Stimulated activated CD8-positive, alpha-beta memory T cell treated with anti-CD3 and anti-CD28 coated beads, Interleukin-4, amount 100 ng/mL, for 4 hours (primary cell): ENCODE measurements around the gene CENPVL3.
"Not testable (repeated sequence)": the region's sequence is repeated elsewhere in the genome, so short reads cannot be mapped to it uniquely, and the experiment has no call there.

Source experiments
- DNase-seq, 2 donors: peaks; one replicate each; pipeline ENCODE4 v3.0.0-alpha.2; 2020; ENCODE audit warnings: low read depth in 2 of 2, low spot score in 1 of 2

The CENPVL3 gene

DNA sequence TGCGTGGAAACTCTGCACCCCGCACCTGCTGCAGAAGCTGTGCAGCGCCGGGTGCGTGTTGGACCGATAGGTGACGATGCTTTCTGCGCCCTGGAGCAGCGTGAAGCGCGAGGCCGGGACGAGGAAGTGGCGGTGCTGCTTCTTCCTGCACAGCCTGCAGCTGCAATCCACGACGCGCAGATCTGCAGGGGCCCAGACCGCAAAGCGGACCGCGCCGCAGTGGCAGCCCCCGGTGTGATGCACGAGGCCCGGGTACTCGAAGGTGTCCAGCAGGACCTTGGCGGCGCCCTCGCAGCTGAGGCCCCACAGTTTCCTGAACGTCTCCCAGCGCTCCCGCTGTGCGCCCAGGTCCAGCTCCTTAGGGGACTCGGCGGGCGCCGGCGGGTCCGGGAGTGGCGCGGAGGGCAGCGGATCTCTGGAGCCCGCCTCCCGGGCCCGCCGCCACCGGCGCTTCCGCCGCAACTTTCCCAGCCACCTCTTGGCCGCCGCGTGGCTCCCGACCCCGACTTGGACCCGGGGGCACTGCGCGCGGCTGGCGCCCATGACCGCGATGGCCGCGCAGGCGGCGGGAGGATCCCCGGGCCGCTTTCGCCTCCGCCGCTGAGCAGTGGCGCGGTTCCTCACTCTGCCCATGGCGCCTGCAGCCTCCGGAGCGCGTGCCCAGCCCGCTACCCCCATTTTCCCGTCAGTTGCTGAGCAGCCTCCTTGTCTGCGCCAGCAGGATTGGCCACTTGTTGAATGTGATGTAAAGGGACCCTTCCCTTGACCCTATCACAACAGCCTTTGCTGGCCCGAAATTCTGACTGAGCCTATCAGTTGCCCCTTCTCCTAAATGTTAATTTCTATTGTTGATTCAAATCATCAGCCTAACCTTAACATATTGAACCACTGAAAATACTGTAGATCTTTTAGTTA is at the start of gene CENPVL3:
Gene CENPVL3 (minus strand): TSS at position 672 of the 915 bp plus-strand sequence. CDS start 39 bp downstream, at position 633.
- not testable (repeated sequence) for DNase-seq

DNA sequence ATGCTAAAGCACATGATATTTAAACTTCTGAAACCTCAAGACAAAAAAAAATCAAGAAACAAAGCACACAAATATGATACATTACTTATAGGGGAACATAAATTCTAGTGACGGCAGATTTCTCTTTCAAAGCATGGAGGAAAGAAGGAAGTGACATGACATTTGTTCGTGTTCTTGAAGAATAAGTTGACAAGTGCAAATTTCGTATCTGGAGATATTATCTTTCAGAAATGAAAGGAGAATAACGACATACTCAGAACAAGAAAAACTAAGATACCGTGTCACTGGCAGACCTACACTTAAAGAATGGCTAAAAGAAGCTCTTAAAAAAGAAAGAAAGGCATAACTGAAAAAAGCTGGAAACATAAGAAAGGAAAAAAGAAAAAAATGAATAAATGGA is 47.3 kb upstream of the CENPVL3 start:
- DNase-seq: no peak

DNA sequence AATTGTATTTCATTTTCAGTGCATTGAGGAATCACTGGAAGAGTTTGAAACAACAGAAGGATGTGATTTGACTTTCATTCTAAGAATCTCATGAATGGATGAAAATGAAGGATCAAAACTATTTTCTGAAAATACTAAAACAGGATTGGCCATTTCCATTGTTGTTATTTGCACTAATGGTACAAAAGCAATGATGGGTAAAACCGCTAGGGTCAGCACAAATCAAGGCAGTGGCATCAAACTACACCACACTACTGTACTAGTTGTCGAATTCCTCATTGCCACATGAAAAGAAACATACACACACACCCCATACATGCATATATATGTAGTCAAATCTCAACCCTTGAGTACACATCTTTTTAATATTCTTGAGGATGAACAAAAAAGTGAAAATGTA is 24.7 kb upstream of the CENPVL3 start:
- no peak for DNase-seq

DNA sequence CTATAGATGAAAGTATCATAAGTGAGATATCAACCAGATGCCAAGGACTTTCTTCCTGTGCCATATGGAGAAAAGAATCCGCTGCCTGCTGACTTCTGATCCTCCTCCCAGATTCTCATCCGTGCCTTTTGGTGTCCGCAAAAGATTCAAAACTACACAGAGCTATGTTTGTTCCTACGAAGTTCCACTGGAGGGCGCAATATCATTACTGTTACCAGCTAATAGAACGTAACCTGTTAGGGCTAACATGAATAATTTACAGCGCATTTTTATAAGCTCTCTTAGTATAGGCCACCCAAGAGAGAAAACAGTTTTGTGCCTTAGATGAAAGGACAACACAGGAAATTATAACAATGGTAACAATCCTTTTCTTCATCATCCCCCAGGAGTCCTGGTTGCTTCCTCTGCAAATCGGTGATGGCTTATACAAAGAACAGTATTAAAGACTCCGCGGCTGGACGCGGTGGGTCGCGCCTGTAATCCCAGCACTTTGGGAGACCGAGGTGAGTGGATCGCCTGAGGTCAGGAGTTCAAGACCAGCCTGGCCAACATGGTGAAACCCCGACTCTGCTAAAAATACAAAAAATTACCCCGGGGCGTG is 22.8 kb upstream of the CENPVL3 start:
- no peak for DNase-seq

DNA sequence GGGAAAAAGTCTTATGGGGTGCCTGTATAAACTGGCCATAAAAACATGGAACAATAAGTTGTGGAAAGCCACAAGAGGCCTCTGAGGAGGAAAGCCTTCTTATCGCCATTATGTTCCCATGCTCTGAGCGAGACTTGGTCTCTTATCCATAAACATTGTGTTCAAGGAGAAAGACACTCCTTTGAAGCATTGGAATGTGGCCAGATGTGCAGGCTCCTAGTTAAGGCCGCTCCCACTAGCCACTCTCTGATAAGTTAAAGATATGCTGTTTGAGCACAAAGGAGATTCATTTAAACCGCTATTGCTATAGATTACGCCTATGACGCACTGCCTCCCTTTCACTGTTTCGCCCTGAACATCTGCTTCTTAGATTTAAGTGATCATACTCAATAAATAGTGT is 17.8 kb upstream of the CENPVL3 start:
- DNase-seq: not testable (repeated sequence)

DNA sequence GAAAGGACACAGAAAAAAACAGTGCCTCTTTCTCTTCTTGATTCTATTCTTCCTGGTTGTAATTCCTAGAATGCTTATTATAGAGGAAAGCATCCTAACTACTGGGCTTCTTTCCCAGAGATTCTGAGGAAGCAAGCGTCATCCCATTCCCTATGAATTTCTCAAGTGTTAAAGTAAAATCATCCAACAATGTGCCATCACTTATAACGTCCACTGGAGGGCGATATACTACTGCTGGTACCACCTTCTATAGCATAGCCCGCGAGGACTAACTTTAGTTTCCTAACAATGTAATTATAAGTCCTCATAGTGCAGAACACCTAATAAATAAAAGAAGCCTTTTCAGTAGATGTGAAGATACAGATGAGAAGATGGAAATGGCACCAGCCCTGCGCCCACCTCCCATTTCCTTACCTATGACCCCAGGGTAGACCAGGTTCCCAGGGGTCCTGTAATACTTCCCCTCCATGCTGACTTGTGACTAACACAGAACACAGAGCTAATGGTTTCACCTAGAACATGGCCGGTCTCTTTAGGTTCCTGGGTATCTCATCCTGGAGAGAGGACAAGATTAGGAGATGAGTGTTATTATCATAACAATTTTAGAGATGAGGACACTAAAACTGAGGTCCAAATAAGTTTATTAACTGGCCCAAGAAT is 4.2 kb downstream of the CENPVL3 start:
- no peak for DNase-seq

DNA sequence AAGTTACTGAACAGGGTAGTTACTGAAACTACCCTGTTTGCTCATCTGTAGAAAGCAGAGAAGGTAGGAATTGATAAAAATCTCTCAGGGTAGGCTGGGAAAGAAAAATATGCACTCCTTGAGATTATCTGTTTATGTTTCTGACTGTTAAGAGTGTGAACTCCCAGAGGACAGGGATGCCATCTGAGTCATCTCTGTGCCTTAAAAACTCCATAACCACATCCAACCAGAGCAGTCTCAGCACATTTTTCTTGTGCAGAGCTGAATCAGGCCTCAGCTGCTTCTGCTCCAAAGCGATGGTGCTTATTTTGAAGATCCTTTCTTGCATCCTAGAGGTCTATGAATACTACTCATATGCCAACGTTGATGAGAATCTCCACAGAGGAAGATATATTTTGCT is 9.9 kb downstream of the CENPVL3 start:
- no peak for DNase-seq

DNA sequence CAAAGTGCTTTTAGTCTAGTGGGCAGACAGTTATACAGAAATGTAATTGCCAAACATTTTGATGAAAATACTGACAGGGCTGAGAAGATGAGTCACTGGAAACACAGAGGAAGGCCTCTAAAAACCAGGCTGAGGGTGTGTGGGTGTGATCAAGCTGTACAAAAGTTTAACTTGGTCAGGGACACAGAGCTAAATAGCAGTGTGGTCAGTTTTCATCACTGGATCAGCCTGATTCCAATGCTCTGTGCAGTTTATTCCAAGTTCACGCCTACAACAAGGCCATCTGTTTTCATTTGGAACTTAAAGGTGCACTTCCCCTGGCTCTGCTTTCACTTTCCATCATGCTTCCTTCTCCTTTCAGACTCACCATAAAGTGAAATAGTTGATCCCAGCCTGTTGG is 10.6 kb downstream of the CENPVL3 start:
- DNase-seq: no peak

DNA sequence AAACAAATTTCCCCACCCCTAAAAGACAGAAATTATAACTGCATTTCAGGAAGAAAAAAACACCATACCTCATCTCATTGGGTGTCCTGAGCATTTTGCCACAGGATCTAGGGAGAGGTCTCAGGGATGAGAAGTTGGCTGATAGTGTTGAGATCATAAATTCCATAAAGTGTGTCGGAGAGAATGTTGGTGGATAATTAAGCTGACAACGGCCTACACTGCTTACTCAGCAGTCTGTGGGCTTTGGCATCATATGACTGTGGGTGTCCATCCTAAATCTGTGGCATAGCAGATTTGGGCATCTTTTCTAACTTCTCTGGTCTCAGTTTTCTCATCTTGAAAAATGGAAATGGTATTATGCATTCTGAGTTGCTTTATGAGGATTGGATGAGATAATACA is 12.3 kb downstream of the CENPVL3 start:
- no peak for DNase-seq

DNA sequence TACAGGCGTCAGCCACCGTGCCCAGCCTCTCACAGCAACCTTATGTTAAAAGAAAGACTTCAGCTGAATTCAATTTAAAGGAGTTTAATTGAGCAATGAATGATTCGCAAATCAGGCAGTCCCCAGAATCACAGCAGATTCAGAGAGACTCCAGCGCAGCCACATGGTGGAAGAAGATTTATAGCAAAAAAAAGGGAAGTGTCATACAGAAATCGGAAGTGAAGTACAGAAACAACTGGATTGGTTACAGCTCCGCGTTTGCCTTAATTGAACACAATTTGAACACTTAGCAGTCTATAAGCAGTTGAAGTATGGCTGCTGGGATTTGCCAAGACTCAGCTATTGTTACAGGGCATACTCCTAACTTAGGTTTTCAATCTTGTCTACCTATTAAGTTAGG is 19.8 kb downstream of the CENPVL3 start:
- no peak for DNase-seq

DNA sequence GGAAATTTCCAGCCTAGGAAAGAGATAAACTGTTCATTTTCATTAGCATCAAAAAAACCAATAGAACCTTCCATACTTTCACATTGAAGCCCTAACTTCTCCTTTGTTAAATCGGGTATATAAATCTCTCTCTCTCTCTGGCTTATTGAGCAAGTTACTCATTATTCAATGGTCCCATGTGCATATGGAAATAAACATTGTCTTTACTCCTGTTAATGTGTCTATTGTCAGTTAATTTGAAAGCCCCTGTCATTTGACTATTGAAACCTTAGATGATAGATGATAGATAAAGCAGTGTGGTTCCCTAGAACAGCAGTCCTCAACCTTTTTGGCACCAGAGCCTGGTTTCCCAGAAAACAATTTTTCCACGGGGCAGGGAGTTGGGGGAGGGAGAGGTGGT is 46.8 kb downstream of the CENPVL3 start:
- no peak for DNase-seq

DNA sequence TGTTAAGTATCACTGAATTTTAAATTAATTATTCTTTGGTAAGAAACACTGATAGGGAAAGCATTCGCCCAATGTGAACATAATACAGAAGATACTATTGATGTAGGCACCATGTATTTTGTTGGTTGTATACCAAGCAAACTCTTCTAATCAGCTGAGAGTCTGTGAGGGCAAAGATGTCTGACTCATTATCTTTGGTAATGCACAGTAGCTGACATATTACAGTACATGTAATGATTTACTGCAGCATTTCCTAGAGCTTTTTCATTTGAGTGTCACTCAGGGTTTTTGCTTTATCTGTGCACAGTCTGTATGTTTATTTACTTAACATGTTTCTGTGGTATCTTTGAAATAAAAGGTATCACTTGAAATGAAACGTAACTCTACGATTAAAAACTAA is 49.2 kb downstream of the CENPVL3 start:
- DNase-seq: no peak

DNA sequence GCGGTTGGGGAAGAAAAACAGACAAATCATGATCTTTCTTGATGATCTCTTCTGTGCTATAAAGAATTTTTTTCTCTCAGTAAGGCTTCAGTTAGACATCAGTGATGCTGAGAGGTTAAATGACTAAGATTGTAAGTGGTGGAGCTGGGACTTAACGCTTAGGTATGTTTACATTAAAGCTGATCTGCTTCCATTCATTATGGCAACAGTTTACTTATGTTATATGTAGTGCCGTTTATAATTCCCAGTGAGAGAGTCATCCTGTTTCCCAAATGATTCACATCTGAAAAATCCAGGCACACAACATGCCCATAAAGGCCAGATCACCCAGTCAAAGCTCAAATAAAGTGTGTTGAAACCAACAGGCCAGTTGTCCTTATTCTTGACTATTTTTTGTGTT is 50.1 kb downstream of the CENPVL3 start:
- DNase-seq: no peak
